ENCODE data around the gene KMT2C.

- TF ChIP-seq POLR2AphosphoS5 (IDR thresholded peaks at IDR 0.05), result no peak
- TF ChIP-seq CTCF (IDR thresholded peaks at IDR 0.05), result no peak
- TF ChIP-seq POLR2A (IDR thresholded peaks at IDR 0.05), result no peak
Observed at GRCh38 chr7:152424348-152425108, 11.3 kb downstream of the KMT2C start.
